ENCODE results near the gene FAM163A. TPM values are rescaled to one million over a fixed set of nuclear protein-coding genes. Genes with fewer than 3 reads are reported as not detected.

Gene FAM163A
- total and polyA plus RNA-seq, 2 donors (not counting 1 experiment from before 2014, with no cell fraction given), result not detected

GRCh38 chr1:179773264-179773663 lies 30.2 kb downstream of the FAM163A start:
- H2AFZ ChIP-seq (ENCODE audit: low read length), result no peak overlapping the region
- no peak for TF ChIP-seq CTCF (conservative IDR thresholded peaks at IDR 0.05 in 1 of 2, IDR thresholded peaks at IDR 0.05 in 1 of 2; ENCODE audit: low read depth in 1 of 2, low read length in 2 of 2)
- no peak for TF ChIP-seq EZH2 (IDR thresholded peaks at IDR 0.05; ENCODE audit: low read length, missing control alignments)
- no peak overlapping the region for H3K4me2 ChIP-seq (ENCODE audit: extremely low read depth, insufficient read depth, low read length)
- H3K79me2 ChIP-seq (ENCODE audit: control insufficient read depth, insufficient read depth, low read length), result no peaks in the 10 kb centered on the region
- no peak overlapping the region for H3K4me3 ChIP-seq (replicated peaks in 1 of 4; ENCODE audit: control extremely low read depth in 1 of 4, insufficient read depth in 1 of 4, low read depth in 3 of 4, low read length in 4 of 4)
- no peaks in the 10 kb centered on the region for H3K9me3 ChIP-seq (ENCODE audit: control insufficient read depth, insufficient read depth, low read depth, low read length)
- H3K9ac ChIP-seq (ENCODE audit: insufficient read depth, low read length), result no peak overlapping the region
- H3K27me3 ChIP-seq (ENCODE audit: control insufficient read depth, insufficient read depth, low read length), result peaks cover 1% of the 10 kb centered on the region
- no peak for DNase-seq (ENCODE audit: low read depth in 2 of 2)
- H4K20me1 ChIP-seq (ENCODE audit: control insufficient read depth, extremely low read depth, insufficient read depth, low read length), result no peaks in the 10 kb centered on the region
- no peak overlapping the region for H3K27ac ChIP-seq (ENCODE audit: insufficient read depth, low read length)
- no peaks in the 10 kb centered on the region for H3K36me3 ChIP-seq (ENCODE audit: control insufficient read depth, insufficient read depth, low read length)
- H3K4me1 ChIP-seq (ENCODE audit: control insufficient read depth, extremely low read depth, insufficient read depth, low read length), result no peaks in the 10 kb centered on the region

- Histone ChIP-seq H3K27ac (ENCODE audit: insufficient read depth, low read length) (no peak overlapping the region), H3K27me3 (ENCODE audit: control insufficient read depth, insufficient read depth, low read length) (peaks cover 5% of the 10 kb centered on the region), H3K9me3 (ENCODE audit: control insufficient read depth, insufficient read depth, low read depth, low read length) (no peaks in the 10 kb centered on the region), H3K36me3 (ENCODE audit: control insufficient read depth, insufficient read depth, low read length) (no peaks in the 10 kb centered on the region), H2AFZ (ENCODE audit: low read length) (no peak overlapping the region), H3K79me2 (ENCODE audit: control insufficient read depth, insufficient read depth, low read length) (no peaks in the 10 kb centered on the region), H3K4me2 (ENCODE audit: extremely low read depth, insufficient read depth, low read length) (no peak overlapping the region), H4K20me1 (ENCODE audit: control insufficient read depth, extremely low read depth, insufficient read depth, low read length) (no peaks in the 10 kb centered on the region), H3K9ac (ENCODE audit: insufficient read depth, low read length) (no peak overlapping the region), H3K4me3 (replicated peaks in 1 of 4; ENCODE audit: control extremely low read depth in 1 of 4, insufficient read depth in 1 of 4, low read depth in 3 of 4, low read length in 4 of 4) (no peak overlapping the region), H3K4me1 (ENCODE audit: control insufficient read depth, extremely low read depth, insufficient read depth, low read length) (no peaks in the 10 kb centered on the region)
- DNase-seq (ENCODE audit: low read depth in 2 of 2), result no peak
- TF ChIP-seq CTCF (conservative IDR thresholded peaks at IDR 0.05 in 1 of 2, IDR thresholded peaks at IDR 0.05 in 1 of 2; ENCODE audit: low read depth in 1 of 2, low read length in 2 of 2), result no peak
- no peak for TF ChIP-seq EZH2 (IDR thresholded peaks at IDR 0.05; ENCODE audit: low read length, missing control alignments)
Measured at GRCh38 chr1:179774000-179774399, 30.9 kb downstream of the FAM163A start.

GRCh38 chr1:179774566-179774965 lies 31.5 kb downstream of the FAM163A start:
- Histone ChIP-seq H3K9me3 (ENCODE audit: control insufficient read depth, insufficient read depth, low read depth, low read length) (no peaks in the 10 kb centered on the region), H3K79me2 (ENCODE audit: control insufficient read depth, insufficient read depth, low read length) (no peaks in the 10 kb centered on the region), H3K27ac (ENCODE audit: insufficient read depth, low read length) (no peak overlapping the region), H3K4me1 (ENCODE audit: control insufficient read depth, extremely low read depth, insufficient read depth, low read length) (no peaks in the 10 kb centered on the region), H3K4me2 (ENCODE audit: extremely low read depth, insufficient read depth, low read length) (no peak overlapping the region), H2AFZ (ENCODE audit: low read length) (no peak overlapping the region), H3K36me3 (ENCODE audit: control insufficient read depth, insufficient read depth, low read length) (no peaks in the 10 kb centered on the region), H3K27me3 (ENCODE audit: control insufficient read depth, insufficient read depth, low read length) (peaks cover 5% of the 10 kb centered on the region), H3K4me3 (replicated peaks in 1 of 4; ENCODE audit: control extremely low read depth in 1 of 4, insufficient read depth in 1 of 4, low read depth in 3 of 4, low read length in 4 of 4) (no peak overlapping the region), H4K20me1 (ENCODE audit: control insufficient read depth, extremely low read depth, insufficient read depth, low read length) (no peaks in the 10 kb centered on the region), H3K9ac (ENCODE audit: insufficient read depth, low read length) (no peak overlapping the region)
- no peak for DNase-seq (ENCODE audit: low read depth in 2 of 2)
- TF ChIP-seq CTCF (conservative IDR thresholded peaks at IDR 0.05 in 1 of 2, IDR thresholded peaks at IDR 0.05 in 1 of 2; ENCODE audit: low read depth in 1 of 2, low read length in 2 of 2) (no peak), EZH2 (IDR thresholded peaks at IDR 0.05; ENCODE audit: low read length, missing control alignments) (no peak)

Data from fibroblast of lung (primary cell).